Measurements from ENCODE around the gene DCXR.
A peak's percentile ranks its signal among the peaks of the same experiment; 100 is the strongest.

Gene DCXR

DNA sequence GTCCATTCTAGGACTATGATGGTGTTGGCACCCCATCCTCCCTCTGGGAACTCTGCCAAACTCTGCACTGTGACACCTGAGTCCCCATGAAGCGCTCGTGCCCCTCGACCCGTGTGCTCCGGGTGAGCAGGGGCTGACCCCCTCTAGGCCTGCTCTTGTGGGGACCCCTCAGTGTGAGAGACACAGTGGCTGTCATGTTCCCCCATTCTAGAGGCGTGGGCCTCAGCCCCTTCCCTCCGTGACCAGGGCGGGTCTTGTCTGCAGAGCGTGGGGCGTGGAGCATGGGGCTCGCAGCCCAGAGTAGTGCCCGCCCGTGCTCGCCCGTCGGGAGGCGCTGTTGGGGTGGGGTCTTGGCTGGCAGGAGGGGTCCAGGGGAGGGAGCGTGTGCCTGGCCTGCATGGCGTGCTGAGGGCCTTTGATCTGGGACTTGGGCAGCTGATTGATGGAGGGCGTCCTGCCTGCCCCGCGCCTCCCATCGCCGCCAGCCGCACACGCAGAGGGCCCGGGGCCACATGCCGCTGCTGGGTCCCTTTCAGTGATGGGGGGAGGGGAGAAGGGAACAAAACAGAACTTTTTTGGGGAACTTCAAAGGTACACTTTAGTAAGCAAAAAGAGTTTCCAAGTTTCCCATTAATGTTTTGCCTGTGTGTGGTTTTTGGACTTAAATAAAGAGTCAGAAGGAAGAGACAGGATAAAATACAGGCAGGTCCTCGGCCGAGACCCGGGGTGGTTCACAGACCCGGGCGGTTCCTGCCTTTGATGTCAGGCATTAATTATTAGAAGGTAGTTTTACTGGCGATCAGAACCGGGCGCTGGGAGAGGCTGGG lies 37.3 kb downstream of the DCXR start:
- H3K79me2 ChIP-seq (ENCODE audit: insufficient read depth, low read length) = no peaks in the 10 kb centered on the region
- ATAC-seq (ENCODE audit: insufficient read depth, low read depth) = no peak
- no peaks in the 10 kb centered on the region for H3K4me1 ChIP-seq (ENCODE audit: insufficient read depth, low read length)
- no peak overlapping the region for H3K4me3 ChIP-seq (ENCODE audit: low read depth in 1 of 2, low read length in 2 of 2)
- no peak overlapping the region for H3K9ac ChIP-seq (ENCODE audit: low read depth, low read length)
- no peak overlapping the region for H3K4me2 ChIP-seq (ENCODE audit: insufficient read depth, low read length)
- H3K36me3 ChIP-seq (ENCODE audit: insufficient read depth, low read length) = no peaks in the 10 kb centered on the region
- no peak overlapping the region for H2AFZ ChIP-seq (ENCODE audit: low read depth, low read length)
- H3K27me3 ChIP-seq (ENCODE audit: insufficient read depth, low read length, poor library complexity) = no peaks in the 10 kb centered on the region
- no peaks in the 10 kb centered on the region for H3K9me3 ChIP-seq (ENCODE audit: insufficient read depth, low read length, severe bottlenecking)
- H4K20me1 ChIP-seq (ENCODE audit: insufficient read depth, low read length) = peaks cover 4% of the 10 kb centered on the region; the same call in 1 of the 2 replicates
- DNase-seq = no peak
- H3K27ac ChIP-seq (ENCODE audit: low read length) = no peak overlapping the region
- no peak for TF ChIP-seq EZH2 (IDR thresholded peaks at IDR 0.05; ENCODE audit: borderline replicate concordance, low read depth, low read length, severe bottlenecking)
- TF ChIP-seq, protein P1, sequence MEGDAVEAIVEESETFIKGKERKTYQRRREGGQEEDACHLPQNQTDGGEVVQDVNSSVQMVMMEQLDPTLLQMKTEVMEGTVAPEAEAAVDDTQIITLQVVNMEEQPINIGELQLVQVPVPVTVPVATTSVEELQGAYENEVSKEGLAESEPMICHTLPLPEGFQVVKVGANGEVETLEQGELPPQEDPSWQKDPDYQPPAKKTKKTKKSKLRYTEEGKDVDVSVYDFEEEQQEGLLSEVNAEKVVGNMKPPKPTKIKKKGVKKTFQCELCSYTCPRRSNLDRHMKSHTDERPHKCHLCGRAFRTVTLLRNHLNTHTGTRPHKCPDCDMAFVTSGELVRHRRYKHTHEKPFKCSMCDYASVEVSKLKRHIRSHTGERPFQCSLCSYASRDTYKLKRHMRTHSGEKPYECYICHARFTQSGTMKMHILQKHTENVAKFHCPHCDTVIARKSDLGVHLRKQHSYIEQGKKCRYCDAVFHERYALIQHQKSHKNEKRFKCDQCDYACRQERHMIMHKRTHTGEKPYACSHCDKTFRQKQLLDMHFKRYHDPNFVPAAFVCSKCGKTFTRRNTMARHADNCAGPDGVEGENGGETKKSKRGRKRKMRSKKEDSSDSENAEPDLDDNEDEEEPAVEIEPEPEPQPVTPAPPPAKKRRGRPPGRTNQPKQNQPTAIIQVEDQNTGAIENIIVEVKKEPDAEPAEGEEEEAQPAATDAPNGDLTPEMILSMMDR (IDR thresholded peaks at IDR 0.05; ENCODE audit: borderline replicate concordance, extremely low read depth, low read length, poor library complexity, severe bottlenecking) = no peak

GRCh38 chr17:81999587-81999975 lies 37.9 kb downstream of the DCXR start:
- H3K4me3 ChIP-seq (ENCODE audit: low read depth in 1 of 2, low read length in 2 of 2) = no peak overlapping the region
- DNase-seq (no peak), ATAC-seq (ENCODE audit: insufficient read depth, low read depth) (no peak)
- no peaks in the 10 kb centered on the region for H3K9me3 ChIP-seq (ENCODE audit: insufficient read depth, low read length, severe bottlenecking)
- peaks cover 4% of the 10 kb centered on the region; the same call in 1 of the 2 replicates for H4K20me1 ChIP-seq (ENCODE audit: insufficient read depth, low read length)
- no peak for TF ChIP-seq EZH2 (IDR thresholded peaks at IDR 0.05; ENCODE audit: borderline replicate concordance, low read depth, low read length, severe bottlenecking)
- TF ChIP-seq, protein P1 (IDR thresholded peaks at IDR 0.05; ENCODE audit: borderline replicate concordance, extremely low read depth, low read length, poor library complexity, severe bottlenecking) = no peak
- H3K27me3 ChIP-seq (ENCODE audit: insufficient read depth, low read length, poor library complexity) = no peaks in the 10 kb centered on the region
- no peak overlapping the region for H3K27ac ChIP-seq (ENCODE audit: low read length)
- H3K36me3 ChIP-seq (ENCODE audit: insufficient read depth, low read length) = no peaks in the 10 kb centered on the region
- no peaks in the 10 kb centered on the region for H3K4me1 ChIP-seq (ENCODE audit: insufficient read depth, low read length)
- H3K79me2 ChIP-seq (ENCODE audit: insufficient read depth, low read length) = no peaks in the 10 kb centered on the region
- H3K9ac ChIP-seq (ENCODE audit: low read depth, low read length) = no peak overlapping the region
- no peak overlapping the region for H3K4me2 ChIP-seq (ENCODE audit: insufficient read depth, low read length)
- no peak overlapping the region for H2AFZ ChIP-seq (ENCODE audit: low read depth, low read length)

DNA sequence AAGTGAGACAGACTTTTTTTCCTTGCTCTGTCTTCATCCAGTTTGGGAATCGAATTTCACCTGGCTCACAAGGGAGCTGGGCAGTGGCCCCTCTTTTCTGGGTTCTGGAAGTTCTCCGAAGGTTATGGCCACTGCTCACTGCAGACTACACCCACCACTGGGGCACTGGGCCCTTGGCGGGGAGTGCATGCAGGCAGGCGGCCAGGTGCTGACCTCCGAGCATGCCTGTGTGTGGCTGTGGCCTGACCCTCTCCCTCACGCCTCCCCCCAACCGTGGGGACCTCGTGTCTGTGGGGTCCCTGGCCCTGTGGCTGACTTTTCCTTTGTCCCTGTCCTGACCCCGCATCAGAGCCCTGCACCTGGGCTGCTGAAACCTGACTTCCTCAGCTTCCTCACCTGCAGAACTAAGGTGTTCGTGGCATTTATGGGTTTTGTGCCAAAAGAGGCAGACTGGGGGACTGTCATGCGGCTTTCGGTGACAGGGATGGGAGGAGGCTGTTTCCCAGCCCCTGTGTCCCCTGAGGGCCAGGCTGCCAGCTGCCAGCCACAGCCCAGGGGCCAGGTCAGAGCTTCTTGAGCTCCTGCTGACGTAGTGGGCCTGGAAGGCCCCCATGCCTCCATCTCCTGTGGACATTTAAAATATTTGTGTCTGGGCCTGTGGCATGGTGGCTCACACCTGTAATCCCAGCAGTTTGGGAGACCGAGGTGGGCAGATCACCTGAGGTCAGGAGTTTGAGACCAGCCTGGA lies 38.6 kb downstream of the DCXR start:
- TF ChIP-seq EZH2 (IDR thresholded peaks at IDR 0.05; ENCODE audit: borderline replicate concordance, low read depth, low read length, severe bottlenecking) = no peak
- TF ChIP-seq, protein P1 (IDR thresholded peaks at IDR 0.05; ENCODE audit: borderline replicate concordance, extremely low read depth, low read length, poor library complexity, severe bottlenecking) = no peak
- DNase-seq (no peak), ATAC-seq (ENCODE audit: insufficient read depth, low read depth) (no peak)
- Histone ChIP-seq H3K9me3 (ENCODE audit: insufficient read depth, low read length, severe bottlenecking) (no peaks in the 10 kb centered on the region), H3K79me2 (ENCODE audit: insufficient read depth, low read length) (no peaks in the 10 kb centered on the region), H3K4me3 (ENCODE audit: low read depth in 1 of 2, low read length in 2 of 2) (no peak overlapping the region), H4K20me1 (ENCODE audit: insufficient read depth, low read length) (peaks cover 4% of the 10 kb centered on the region; the same call in 1 of the 2 replicates), H3K27ac (ENCODE audit: low read length) (no peak overlapping the region), H3K4me1 (ENCODE audit: insufficient read depth, low read length) (no peaks in the 10 kb centered on the region), H3K36me3 (ENCODE audit: insufficient read depth, low read length) (no peaks in the 10 kb centered on the region), H3K4me2 (ENCODE audit: insufficient read depth, low read length) (no peak overlapping the region), H2AFZ (ENCODE audit: low read depth, low read length) (no peak overlapping the region), H3K9ac (ENCODE audit: low read depth, low read length) (0 out of 2 replicates have a peak overlapping the region, but pooled peaks have one; percentile 21), H3K27me3 (ENCODE audit: insufficient read depth, low read length, poor library complexity) (no peaks in the 10 kb centered on the region)
